ENCODE results near the gene TMEM109. TPM values are rescaled to one million over a fixed set of nuclear protein-coding genes. Genes with fewer than 3 reads are reported as not detected.
A peak's percentile ranks its signal among the peaks of the same experiment; 100 is the strongest.

The TMEM109 gene
- total RNA-seq, 1 experiment from 2014 or later: 17.6 TPM

DNA sequence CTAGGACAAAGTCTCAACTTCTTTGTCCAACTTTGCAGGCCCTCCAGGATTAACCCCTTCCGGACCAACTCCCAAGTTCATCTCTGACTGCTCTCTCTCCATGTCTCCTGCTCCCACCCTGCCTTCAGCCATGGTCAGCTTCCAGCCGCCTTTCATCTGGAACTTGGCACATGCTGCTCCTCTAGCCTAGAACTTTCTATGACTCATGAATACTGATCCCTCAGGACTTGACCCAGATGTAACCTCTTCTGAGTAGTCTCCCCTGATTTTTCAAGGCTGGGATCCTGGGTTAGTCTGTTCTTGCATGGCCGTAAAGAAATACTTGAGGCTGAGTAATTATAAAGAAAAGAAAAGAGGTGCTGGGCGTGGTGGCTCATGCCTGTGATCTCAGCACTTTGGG is 43.2 kb downstream of the TMEM109 start:
- Histone ChIP-seq H3K4me3 (no peak overlapping the region), H3K9me3 (no peaks in the 10 kb centered on the region), H3K27me3 (no peaks in the 10 kb centered on the region), H3K36me3 (no peaks in the 10 kb centered on the region)
- DNase-seq: no peak

DNA sequence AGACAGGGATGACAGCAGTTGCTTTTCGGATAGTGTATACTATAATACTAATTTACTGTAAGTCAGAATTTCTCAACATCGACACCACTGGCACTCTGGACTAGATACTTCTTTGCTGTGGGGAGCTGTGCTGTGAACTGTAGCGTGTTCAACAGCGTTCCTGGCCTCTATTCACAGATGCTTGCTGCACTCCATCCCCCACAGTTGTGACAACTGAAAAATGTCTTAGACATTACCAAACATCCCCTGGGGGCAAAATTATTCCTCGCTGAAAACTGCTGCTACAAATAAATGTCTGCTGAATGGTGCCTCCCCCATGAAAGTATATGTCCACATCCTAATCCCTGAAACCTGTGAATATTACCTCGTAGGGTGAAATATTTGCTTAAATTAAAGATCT is 45.5 kb downstream of the TMEM109 start:
- Histone ChIP-seq H3K36me3 (no peaks in the 10 kb centered on the region), H3K27me3 (no peaks in the 10 kb centered on the region), H3K4me3 (no peak overlapping the region), H3K9me3 (no peaks in the 10 kb centered on the region)
- DNase-seq: no peak

DNA sequence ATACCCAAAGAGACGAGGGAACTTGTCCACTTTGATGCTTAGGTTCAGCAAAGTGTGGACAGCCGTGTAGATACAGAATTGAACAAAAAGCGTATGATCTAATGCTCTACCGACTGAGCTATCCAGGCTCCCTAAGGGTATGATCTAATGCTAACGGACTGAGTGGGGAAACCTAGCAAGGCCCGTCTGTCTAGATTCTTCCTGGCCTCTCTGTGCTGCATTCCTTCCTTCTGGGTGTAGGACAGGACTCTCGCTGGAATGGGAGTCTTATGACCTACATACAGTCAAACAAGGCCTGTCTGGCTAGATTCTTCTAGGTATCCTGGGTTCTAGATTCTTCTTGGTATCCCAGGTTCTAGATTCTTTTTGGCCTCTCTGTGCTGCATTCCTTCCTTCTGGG is 46.4 kb downstream of the TMEM109 start:
- Histone ChIP-seq H3K36me3 (no peaks in the 10 kb centered on the region), H3K27me3 (no peaks in the 10 kb centered on the region), H3K9me3 (no peaks in the 10 kb centered on the region), H3K4me3 (no peak overlapping the region)
- DNase-seq: no peak

DNA sequence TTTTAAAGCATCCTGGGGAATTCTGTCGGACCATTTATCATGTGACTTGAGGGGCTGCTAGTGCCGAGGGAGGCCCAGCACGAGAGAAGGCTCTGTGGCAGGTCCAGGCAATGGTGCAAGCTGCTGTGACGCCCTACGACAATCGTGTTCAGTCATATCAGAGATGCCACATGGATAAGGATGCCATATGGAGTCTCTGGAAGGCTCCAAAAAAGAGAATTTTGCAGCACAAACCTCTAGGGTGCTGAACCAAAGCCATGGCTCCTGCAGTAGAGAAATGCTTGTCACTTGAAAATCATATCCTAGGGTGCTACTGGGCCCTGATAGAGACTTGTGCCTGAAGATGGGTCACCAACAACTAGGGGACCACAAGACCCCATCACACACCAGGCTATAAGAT is 50.8 kb downstream of the TMEM109 start:
- no peaks in the 10 kb centered on the region for H3K27me3 ChIP-seq
- DNase-seq: no peak
- H3K4me3 ChIP-seq: no peak overlapping the region
- peaks cover 12% of the 10 kb centered on the region for H3K9me3 ChIP-seq
- H3K36me3 ChIP-seq: no peaks in the 10 kb centered on the region

DNA sequence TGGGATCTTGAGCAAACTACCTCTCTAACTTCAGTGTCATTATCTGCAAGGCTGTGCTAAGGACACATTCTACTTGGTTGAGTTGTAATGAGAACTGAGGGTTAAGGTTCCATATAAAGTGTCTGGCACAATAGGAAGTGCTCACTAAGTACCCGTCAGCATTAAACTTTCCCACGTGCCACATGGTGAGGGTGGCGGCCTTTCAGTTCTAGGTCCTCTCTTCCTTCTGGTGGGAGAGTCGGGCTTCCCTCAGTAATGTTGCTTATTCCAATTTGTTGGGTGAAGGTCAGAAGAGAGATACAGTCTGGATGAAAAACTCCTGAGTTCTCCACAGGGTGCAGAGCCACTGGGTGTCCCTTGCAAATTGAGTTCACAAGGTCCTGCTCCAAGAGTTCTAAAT is 52.9 kb downstream of the TMEM109 start:
- H3K9me3 ChIP-seq: peaks cover 12% of the 10 kb centered on the region
- H3K4me3 ChIP-seq: no peak overlapping the region
- no peak for DNase-seq
- no peaks in the 10 kb centered on the region for H3K27me3 ChIP-seq
- H3K36me3 ChIP-seq: no peaks in the 10 kb centered on the region

DNA sequence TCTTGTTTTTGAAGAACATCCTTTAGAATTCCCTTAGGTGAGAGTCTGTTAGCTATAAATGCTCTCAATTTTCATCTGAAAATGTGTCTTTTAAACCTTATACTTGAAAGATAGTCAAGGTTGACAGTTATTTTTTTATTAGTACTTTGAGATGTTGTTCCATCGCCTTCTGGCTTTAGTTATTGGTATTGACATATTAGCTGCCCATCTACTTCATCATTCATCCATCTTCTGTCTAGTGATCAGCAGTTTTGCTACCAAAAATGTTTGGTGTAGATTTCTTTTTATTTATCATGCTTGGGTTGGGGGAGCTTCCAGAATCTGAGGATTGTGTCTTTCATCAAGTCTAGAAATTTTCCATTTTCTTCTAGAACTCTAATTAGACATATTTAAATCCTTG is 54.3 kb downstream of the TMEM109 start:
- Histone ChIP-seq H3K4me3 (no peak overlapping the region), H3K9me3 (peaks cover 12% of the 10 kb centered on the region), H3K36me3 (no peaks in the 10 kb centered on the region)

DNA sequence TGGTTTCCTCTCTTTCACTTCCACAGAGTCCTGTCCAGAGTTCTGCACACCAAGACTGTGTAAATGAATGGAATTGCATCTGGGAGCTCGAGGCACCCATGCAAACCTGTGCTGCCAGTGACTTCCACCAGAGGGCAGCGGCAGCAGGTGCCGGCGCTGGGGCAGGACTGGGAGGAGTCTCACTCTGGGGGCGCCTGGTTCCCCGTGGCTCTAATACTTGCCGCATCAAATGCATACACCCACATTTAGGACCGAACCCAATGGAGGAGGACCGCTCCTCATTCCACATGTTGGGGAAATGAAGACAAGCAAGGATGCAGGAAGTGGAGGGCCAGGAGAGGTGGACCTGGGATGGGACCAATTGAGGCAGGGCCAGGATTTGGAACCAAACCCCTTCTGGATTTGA is 56.4 kb downstream of the TMEM109 start:
- Histone ChIP-seq H3K27me3 (no peaks in the 10 kb centered on the region), H3K36me3 (no peaks in the 10 kb centered on the region), H3K9me3 (peaks cover 12% of the 10 kb centered on the region), H3K4me3 (no peak overlapping the region)
- DNase-seq: peak; percentile 26

More for the DNA sequence above, 54.3 kb downstream of the TMEM109 start:
- H3K27me3 ChIP-seq: no peaks in the 10 kb centered on the region
- DNase-seq: no peak

DNA sequence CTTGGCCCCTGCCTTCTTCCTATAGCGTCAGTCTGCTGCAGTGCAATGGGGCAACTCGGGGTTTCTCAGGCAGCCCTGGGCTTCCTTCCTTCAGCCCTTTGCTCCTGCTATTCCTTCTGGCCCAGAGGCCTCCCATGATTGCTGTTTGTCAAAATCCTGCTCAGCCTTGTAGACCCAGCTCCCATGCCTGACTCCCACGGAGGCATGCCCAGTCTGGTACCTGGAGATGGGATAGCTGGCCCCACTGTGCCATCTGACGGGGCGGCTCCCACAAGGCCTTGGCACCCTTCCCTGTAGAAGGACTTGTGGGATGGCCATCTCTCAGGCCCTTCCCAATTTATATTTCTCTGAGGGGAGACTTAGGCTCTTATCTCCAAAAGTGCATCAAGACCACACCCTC is 56.9 kb downstream of the TMEM109 start:
- H3K36me3 ChIP-seq: no peaks in the 10 kb centered on the region
- H3K27me3 ChIP-seq: no peaks in the 10 kb centered on the region
- no peak for DNase-seq
- no peak overlapping the region for H3K4me3 ChIP-seq
- H3K9me3 ChIP-seq: peaks cover 12% of the 10 kb centered on the region

DNA sequence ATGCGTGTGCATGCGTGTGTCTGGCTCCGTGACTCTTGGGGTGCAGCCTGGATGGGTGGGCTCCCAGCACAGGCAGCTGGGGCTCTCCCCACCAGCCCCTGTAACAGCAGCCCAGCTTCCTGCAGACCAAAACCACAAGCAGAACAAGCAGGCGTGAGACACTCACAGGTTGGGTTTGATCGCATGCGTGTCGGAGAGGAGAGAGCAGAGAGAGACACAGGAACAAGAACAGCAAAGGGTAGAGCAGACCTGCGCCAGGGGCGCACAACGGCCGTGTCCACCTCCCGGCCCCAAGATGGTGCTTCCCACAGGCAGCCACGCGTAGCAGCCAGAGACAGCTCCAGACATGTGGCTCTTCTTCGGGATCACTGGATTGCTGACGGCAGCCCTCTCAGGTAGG is 57.6 kb downstream of the TMEM109 start, which contains the start of gene CD6:
TSS of gene CD6 (plus strand) at position 161 of the 400 bp plus-strand sequence. CDS start at position 347, 186 bp downstream.
- DNase-seq: no peak
- Histone ChIP-seq H3K27me3 (no peaks in the 10 kb centered on the region), H3K36me3 (no peaks in the 10 kb centered on the region)

DNA sequence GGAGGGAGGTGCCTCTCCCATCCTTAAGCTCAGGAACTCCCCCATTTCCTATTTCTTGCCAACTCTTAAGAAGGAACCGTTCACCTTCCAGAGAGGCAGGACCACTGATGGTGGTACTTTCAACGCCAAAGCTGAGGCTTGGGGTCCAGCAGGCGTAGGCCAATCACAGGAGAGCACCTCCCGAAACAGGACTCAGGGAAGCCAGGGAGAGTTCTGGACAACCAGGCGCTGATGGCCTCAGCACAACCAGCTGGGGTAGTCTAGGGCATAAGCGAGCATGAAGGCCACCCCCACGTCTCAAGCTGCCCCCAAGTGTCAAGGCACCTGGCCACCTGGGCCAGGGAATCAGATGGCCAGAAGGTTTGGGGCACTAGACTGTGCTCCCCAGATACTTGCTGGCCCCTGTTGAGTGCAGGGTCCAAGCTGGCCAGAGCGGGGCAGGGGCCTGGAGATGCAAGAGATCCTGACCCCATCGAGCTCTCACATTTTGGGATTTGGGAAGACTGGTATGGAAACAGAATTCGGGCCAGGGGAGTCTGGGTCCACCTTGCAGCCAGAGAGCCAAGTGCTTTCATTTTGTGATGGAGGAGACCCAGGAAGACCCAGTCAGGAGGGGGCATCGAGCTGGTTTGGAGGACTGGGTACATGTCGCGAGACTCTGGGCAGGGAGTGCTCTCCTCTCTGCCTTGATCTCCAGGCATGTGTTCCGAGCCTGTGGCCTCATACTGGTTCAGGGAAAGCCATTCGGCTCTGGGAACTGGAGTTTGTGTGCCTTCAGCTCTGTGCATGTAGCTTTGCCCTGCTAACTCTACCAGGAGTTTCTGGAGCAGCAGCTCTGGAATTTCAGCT is 58.4 kb downstream of the TMEM109 start:
- H3K36me3 ChIP-seq: no peaks in the 10 kb centered on the region
- H3K9me3 ChIP-seq: peaks cover 12% of the 10 kb centered on the region
- H3K27me3 ChIP-seq: no peaks in the 10 kb centered on the region
- no peak for DNase-seq
- no peak overlapping the region for H3K4me3 ChIP-seq

More for the DNA sequence above, 57.6 kb downstream of the TMEM109 start, which contains the start of gene CD6:
- Histone ChIP-seq H3K4me3 (no peak within 1 kb of the TSS), H3K9me3 (peaks cover 12% of the 10 kb centered on the region)

Other genes starting within 250 kb of the TMEM109 start
- not detected in 2 replicates for gene MS4A8, start 214.5 kb upstream of the TMEM109 start, total RNA-seq (2014; rRNA removed; shearing (Covaris generic); ENCODE audit: low replicate concordance)
- gene MS4A18, start 189.4 kb upstream of the TMEM109 start, total RNA-seq (2014; rRNA removed; shearing (Covaris generic); ENCODE audit: low replicate concordance): not detected in 2 replicates
- gene MS4A15, start 157.3 kb upstream of the TMEM109 start, total RNA-seq (2014; rRNA removed; shearing (Covaris generic); ENCODE audit: low replicate concordance): not detected in 2 replicates
- not detected in 2 replicates for gene MS4A10, start 128.8 kb upstream of the TMEM109 start, total RNA-seq (2014; rRNA removed; shearing (Covaris generic); ENCODE audit: low replicate concordance)
- gene CCDC86, start 72.0 kb upstream of the TMEM109 start, total RNA-seq (2014; rRNA removed; shearing (Covaris generic); ENCODE audit: low replicate concordance): 9.7 and 11.4 TPM in 2 replicates
- not detected in 2 replicates for gene PTGDR2, start 58.2 kb upstream of the TMEM109 start, total RNA-seq (2014; rRNA removed; shearing (Covaris generic); ENCODE audit: low replicate concordance)
- gene ZP1, start 46.6 kb upstream of the TMEM109 start, total RNA-seq (2014; rRNA removed; shearing (Covaris generic); ENCODE audit: low replicate concordance): not detected in 2 replicates
- gene PRPF19, start 7.6 kb upstream of the TMEM109 start, total RNA-seq (2014; rRNA removed; shearing (Covaris generic); ENCODE audit: low replicate concordance): 94.4 and 98.0 TPM in 2 replicates
- gene TMEM132A, start 10.3 kb downstream of the TMEM109 start, total RNA-seq (2014; rRNA removed; shearing (Covaris generic); ENCODE audit: low replicate concordance): 4.8 and 16.3 TPM in 2 replicates
- gene SLC15A3, start 38.0 kb downstream of the TMEM109 start, total RNA-seq (2014; rRNA removed; shearing (Covaris generic); ENCODE audit: low replicate concordance): not detected in 2 replicates
- gene CD6, start 57.5 kb downstream of the TMEM109 start, total RNA-seq (2014; rRNA removed; shearing (Covaris generic); ENCODE audit: low replicate concordance): not detected in 2 replicates
- not detected in 2 replicates for gene CD5, start 188.3 kb downstream of the TMEM109 start, total RNA-seq (2014; rRNA removed; shearing (Covaris generic); ENCODE audit: low replicate concordance)
- 11.3 and 22.9 TPM in 2 replicates for gene VPS37C, start 247.3 kb downstream of the TMEM109 start, total RNA-seq (2014; rRNA removed; shearing (Covaris generic); ENCODE audit: low replicate concordance)

All from MG63 (cell line).